Measurements from ENCODE around the gene DEF6. TPM values are rescaled to one million over a fixed set of nuclear protein-coding genes. Genes with fewer than 3 reads are reported as not detected.

The DEF6 gene
- total and polyA plus RNA-seq, 11 donors: 0.38 to 14.4 (median 1.1) TPM

- peak overlapping the region in 11 of 12 donors; percentile 3 to 73 (median 57) for H3K27ac ChIP-seq
- ATAC-seq (no peak), DNase-seq (no peak)
- intact Hi-C loops (cut with DNase I): no loop called here
- H3K9me3 ChIP-seq: no peaks in the 10 kb centered on the region
- no peak overlapping the region for H3K4me3 ChIP-seq
- TF ChIP-seq POLR2A (IDR thresholded peaks at IDR 0.05) (no peak), CTCF (IDR thresholded peaks at IDR 0.05) (no peak)
- WGBS, 4 donors: 87 to 96% (median 94%) methylated on average over 5 of the region's 5 CpGs
- H3K27me3 ChIP-seq: no peaks in the 10 kb centered on the region
- H3K4me1 ChIP-seq: peaks cover 0 to 69% (median 50%) of the 10 kb centered on the region in 12 donors
- peaks cover 0 to 27% (median 11%) of the 10 kb centered on the region in 9 donors for H3K36me3 ChIP-seq
These were observed 61.7 kb downstream of the DEF6 start for GRCh38 chr6:35359346-35359743.

- 17 to 28% (median 19%) methylated on average over 2 of the region's 2 CpGs for WGBS, 4 donors
- Histone ChIP-seq H3K4me3 (no peak overlapping the region), H3K4me1 (peaks cover 0 to 69% (median 50%) of the 10 kb centered on the region in 12 donors), H3K36me3 (peaks cover 0 to 22% (median 8%) of the 10 kb centered on the region in 9 donors), H3K9me3 (no peaks in the 10 kb centered on the region), H3K27ac (peak overlapping the region in 11 of 12 donors; percentile 15 to 73 (median 57)), H3K27me3 (no peaks in the 10 kb centered on the region)
- TF ChIP-seq CTCF (IDR thresholded peaks at IDR 0.05) (no peak), POLR2A (IDR thresholded peaks at IDR 0.05) (no peak)
- DNase-seq: peak; percentile 32 to 68 (median 61)
- intact Hi-C loops (cut with DNase I): no loop called here
- peak; percentile 36 to 65 (median 51) for ATAC-seq
These were observed 62.2 kb downstream of the DEF6 start for GRCh38 chr6:35359744-35360348.

GRCh38 chr6:35360349-35361138 lies 62.9 kb downstream of the DEF6 start:
- DNase-seq (peak; percentile 52 to 75 (median 69)), ATAC-seq (peak; percentile 34 to 86 (median 64))
- Histone ChIP-seq H3K27ac (peak overlapping the region in 11 of 12 donors; percentile 15 to 73 (median 57)), H3K9me3 (no peaks in the 10 kb centered on the region), H3K36me3 (peaks cover 0 to 18% (median 6%) of the 10 kb centered on the region in 9 donors), H3K27me3 (no peaks in the 10 kb centered on the region), H3K4me3 (no peak overlapping the region), H3K4me1 (peaks cover 0 to 69% (median 50%) of the 10 kb centered on the region in 12 donors)
- intact Hi-C loops (cut with DNase I): no loop called here
- WGBS, 4 donors: 40 to 48% (median 45%) methylated on average over 8 of the region's 8 CpGs
- TF ChIP-seq CTCF (IDR thresholded peaks at IDR 0.05) (no peak), POLR2A (IDR thresholded peaks at IDR 0.05) (no peak)

- peaks cover 0 to 66% (median 46%) of the 10 kb centered on the region in 12 donors for H3K4me1 ChIP-seq
- H3K27ac ChIP-seq: peak overlapping the region in 1 of 12 donors; percentile 58
- TF ChIP-seq POLR2A (IDR thresholded peaks at IDR 0.05): no peak
- TF ChIP-seq CTCF (IDR thresholded peaks at IDR 0.05): no peak
- no peaks in the 10 kb centered on the region for H3K9me3 ChIP-seq
- no peaks in the 10 kb centered on the region for H3K27me3 ChIP-seq
- 79 to 91% (median 90%) methylated on average over 2 of the region's 2 CpGs for WGBS, 4 donors
- peaks cover 0 to 4% (median 0%) of the 10 kb centered on the region in 9 donors for H3K36me3 ChIP-seq
- intact Hi-C loops (cut with DNase I): no loop called here
- no peak for DNase-seq
- no peak overlapping the region for H3K4me3 ChIP-seq
- ATAC-seq: no peak
These were observed 64.6 kb downstream of the DEF6 start for GRCh38 chr6:35362200-35362599.

All from heart left ventricle (tissue), 16 donors.